SK-N-SH treated with all-trans-retinoic acid at 6 μM for 48 hours (cell line): ENCODE data around the gene GET4.

Experiments used
- ATAC-seq: fragments of 200-7000 bp; cut with Tn5 transposase; 3 replicates; pipeline ENCODE4 v1.9.1; 2020; ENCODE audit warnings: mild to moderate bottlenecking, moderate library complexity
- ARNTL ChIP-seq: fragments of 450-650 bp; formaldehyde crosslinking; IDR thresholded peaks from 2 replicates; pipeline ENCODE4 v1.5.0; 2020; ENCODE audit warnings: low read depth, mild to moderate bottlenecking, moderate library complexity, borderline replicate concordance
- BACH2 ChIP-seq: fragments of 250-450 bp; sonication (Bioruptor Pico); IDR thresholded peaks from 2 replicates; pipeline ENCODE4 v1.9.0; 2021; ENCODE audit warnings: mild to moderate bottlenecking, borderline replicate concordance
- CSDC2 ChIP-seq: fragments of 250-450 bp; sonication (Bioruptor Pico); IDR thresholded peaks from 2 replicates; pipeline ENCODE4 v1.5.0; 2020; ENCODE audit warnings: mild to moderate bottlenecking, moderate library complexity
- ESRRG ChIP-seq: fragments of 250-450 bp; sonication (Bioruptor Pico); IDR thresholded peaks from 2 replicates; pipeline ENCODE4 v1.6.1; 2021; ENCODE audit warnings: mild to moderate bottlenecking
- GLIS3 ChIP-seq: fragments of 250-450 bp; sonication (Bioruptor Pico); IDR thresholded peaks from 2 replicates; pipeline ENCODE4 v1.5.0; 2020; ENCODE audit warnings: mild to moderate bottlenecking, moderate library complexity
- ISL1 ChIP-seq: fragments of 250-450 bp; sonication (Bioruptor Pico); IDR thresholded peaks from 2 replicates; pipeline ENCODE4 v2.1.2; 2022; ENCODE audit warnings: mild to moderate bottlenecking, moderate library complexity
- OSR1 ChIP-seq: fragments of 250-450 bp; sonication (Bioruptor Pico); IDR thresholded peaks from 2 replicates; pipeline ENCODE4 v1.8.0; 2022; ENCODE audit warnings: moderate library complexity, mild to moderate bottlenecking, inconsistent platforms
- RARB ChIP-seq: fragments of 250-450 bp; sonication (Bioruptor Pico); IDR thresholded peaks from 2 replicates; pipeline ENCODE4 v1.8.0; 2021; ENCODE audit warnings: mild to moderate bottlenecking, moderate library complexity
- SNAI2 ChIP-seq: fragments of 250-450 bp; sonication (Bioruptor Pico); IDR thresholded peaks from 2 replicates; pipeline ENCODE4 v1.5.0; 2020; ENCODE audit warnings: mild to moderate bottlenecking, moderate library complexity
- TCF4 ChIP-seq: fragments of 250-450 bp; sonication (Bioruptor Pico); IDR thresholded peaks from 2 replicates; pipeline ENCODE4 v1.8.0; 2021; ENCODE audit warnings: mild to moderate bottlenecking, moderate library complexity, borderline replicate concordance
- TOX ChIP-seq: fragments of 250-450 bp; sonication (Bioruptor Pico); IDR thresholded peaks from 2 replicates; pipeline ENCODE4 v1.8.0; 2021; ENCODE audit warnings: mild to moderate bottlenecking, moderate library complexity, borderline replicate concordance
- ZC3H10 ChIP-seq: fragments of 250-450 bp; sonication (Bioruptor Pico); IDR thresholded peaks from 2 replicates; pipeline ENCODE4 v1.5.1; 2021; ENCODE audit warnings: mild to moderate bottlenecking, moderate library complexity
- ZFP3 ChIP-seq: fragments of 250-450 bp; sonication (Bioruptor Pico); IDR thresholded peaks from 2 replicates; pipeline ENCODE4 v1.5.0; 2020; ENCODE audit warnings: mild to moderate bottlenecking, moderate library complexity
- ZFP30 ChIP-seq: fragments of 450-650 bp; formaldehyde crosslinking; IDR thresholded peaks from 2 replicates; pipeline ENCODE4 v1.5.0; 2022; ENCODE audit warnings: mild to moderate bottlenecking, moderate library complexity
- ZNF565 ChIP-seq: fragments of 450-650 bp; formaldehyde crosslinking; conservative IDR thresholded peaks from 2 replicates; pipeline ENCODE4 v1.5.0; 2020; ENCODE audit warnings: low read depth, mild to moderate bottlenecking, moderate library complexity
- ZNF70 ChIP-seq: fragments of 450-650 bp; formaldehyde crosslinking; IDR thresholded peaks from 2 replicates; pipeline ENCODE4 v1.5.0; 2020; ENCODE audit warnings: mild to moderate bottlenecking, moderate library complexity
- ZNF8 ChIP-seq: fragments of 450-650 bp; formaldehyde crosslinking; IDR thresholded peaks from 2 replicates; pipeline ENCODE4 v1.5.0; 2020; ENCODE audit warnings: mild to moderate bottlenecking, moderate library complexity
- TF ChIP-seq, protein P1 (sequence below): fragments of 250-450 bp; sonication (Bioruptor Pico); IDR thresholded peaks from 2 replicates; pipeline ENCODE4 v1.5.1; 2020; ENCODE audit warnings: low read depth, mild to moderate bottlenecking, moderate library complexity
- TF ChIP-seq, protein P2 (sequence below): fragments of 250-450 bp; sonication (Bioruptor Pico); IDR thresholded peaks from 2 replicates; pipeline ENCODE4 v1.5.1; 2021; ENCODE audit warnings: mild to moderate bottlenecking, moderate library complexity
- TF ChIP-seq, protein P3 (sequence below): fragments of 250-450 bp; sonication (Bioruptor Pico); IDR thresholded peaks from 2 replicates; pipeline ENCODE4 v1.8.0; 2020; ENCODE audit warnings: mild to moderate bottlenecking, moderate library complexity, borderline replicate concordance
- TF ChIP-seq, protein P4 (sequence below): fragments of 250-450 bp; sonication (Bioruptor Pico); IDR thresholded peaks from 2 replicates; pipeline ENCODE4 v1.5.0; 2020; ENCODE audit warnings: mild to moderate bottlenecking, moderate library complexity

The GET4 gene

DNA sequence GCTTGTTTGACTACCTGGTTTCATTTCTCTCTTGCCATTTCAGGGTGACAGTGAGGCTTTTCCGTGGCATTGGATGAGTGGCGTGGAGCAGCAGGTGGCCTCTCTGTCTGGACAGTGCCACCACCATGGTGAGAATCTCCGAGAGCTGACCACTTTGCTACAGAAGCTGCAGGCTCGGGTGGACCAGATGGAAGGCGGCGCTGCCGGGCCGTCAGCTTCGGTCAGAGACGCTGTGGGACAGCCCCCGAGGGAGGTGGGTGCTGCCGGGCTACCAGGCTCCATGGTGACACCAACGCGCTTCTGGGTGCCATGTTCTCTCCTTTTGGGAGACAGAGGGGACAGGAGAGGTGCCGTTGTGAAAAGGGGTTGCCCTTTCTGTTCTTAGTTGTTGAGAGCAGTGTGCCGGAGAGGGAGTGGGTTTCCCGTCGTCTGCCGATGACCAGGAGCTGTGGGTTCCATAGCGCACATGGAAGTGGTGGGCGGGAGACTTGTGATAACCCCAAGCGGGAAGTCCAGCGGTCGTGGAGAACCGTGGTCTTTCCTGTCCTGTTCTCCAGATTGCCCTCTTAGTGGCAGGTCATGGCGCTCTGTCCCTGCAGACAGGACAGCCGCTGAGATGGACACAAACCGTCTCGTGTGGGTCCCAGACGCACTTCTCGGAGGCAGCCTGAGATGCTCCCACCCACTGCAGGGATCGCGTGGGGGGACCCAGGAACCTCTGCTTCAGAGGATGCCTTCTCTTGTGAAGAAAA lies 22.8 kb upstream of the GET4 start:
- no peak for ATAC-seq
- TF ChIP-seq SNAI2 (CRISPR knock-in tag) (no peak), ZC3H10 (no peak), ZNF565 (no peak), CSDC2 (CRISPR knock-in tag) (no peak), RARB (CRISPR knock-in tag) (no peak), ARNTL (no peak), BACH2 (CRISPR knock-in tag) (no peak), TOX (CRISPR knock-in tag) (no peak), ZFP3 (no peak), ZFP30 (CRISPR knock-in tag) (no peak), GLIS3 (no peak), ISL1 (CRISPR knock-in tag) (no peak), ESRRG (CRISPR knock-in tag) (no peak)
- TF ChIP-seq, protein P1, sequence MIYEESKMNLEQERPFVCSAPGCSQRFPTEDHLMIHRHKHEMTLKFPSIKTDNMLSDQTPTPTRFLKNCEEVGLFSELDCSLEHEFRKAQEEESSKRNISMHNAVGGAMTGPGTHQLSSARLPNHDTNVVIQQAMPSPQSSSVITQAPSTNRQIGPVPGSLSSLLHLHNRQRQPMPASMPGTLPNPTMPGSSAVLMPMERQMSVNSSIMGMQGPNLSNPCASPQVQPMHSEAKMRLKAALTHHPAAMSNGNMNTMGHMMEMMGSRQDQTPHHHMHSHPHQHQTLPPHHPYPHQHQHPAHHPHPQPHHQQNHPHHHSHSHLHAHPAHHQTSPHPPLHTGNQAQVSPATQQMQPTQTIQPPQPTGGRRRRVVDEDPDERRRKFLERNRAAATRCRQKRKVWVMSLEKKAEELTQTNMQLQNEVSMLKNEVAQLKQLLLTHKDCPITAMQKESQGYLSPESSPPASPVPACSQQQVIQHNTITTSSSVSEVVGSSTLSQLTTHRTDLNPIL (CRISPR knock-in tag), result no peak
- TF ChIP-seq, protein P2, sequence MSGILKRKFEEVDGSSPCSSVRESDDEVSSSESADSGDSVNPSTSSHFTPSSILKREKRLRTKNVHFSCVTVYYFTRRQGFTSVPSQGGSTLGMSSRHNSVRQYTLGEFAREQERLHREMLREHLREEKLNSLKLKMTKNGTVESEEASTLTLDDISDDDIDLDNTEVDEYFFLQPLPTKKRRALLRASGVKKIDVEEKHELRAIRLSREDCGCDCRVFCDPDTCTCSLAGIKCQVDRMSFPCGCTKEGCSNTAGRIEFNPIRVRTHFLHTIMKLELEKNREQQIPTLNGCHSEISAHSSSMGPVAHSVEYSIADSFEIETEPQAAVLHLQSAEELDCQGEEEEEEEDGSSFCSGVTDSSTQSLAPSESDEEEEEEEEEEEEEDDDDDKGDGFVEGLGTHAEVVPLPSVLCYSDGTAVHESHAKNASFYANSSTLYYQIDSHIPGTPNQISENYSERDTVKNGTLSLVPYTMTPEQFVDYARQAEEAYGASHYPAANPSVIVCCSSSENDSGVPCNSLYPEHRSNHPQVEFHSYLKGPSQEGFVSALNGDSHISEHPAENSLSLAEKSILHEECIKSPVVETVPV, result no peak

DNA sequence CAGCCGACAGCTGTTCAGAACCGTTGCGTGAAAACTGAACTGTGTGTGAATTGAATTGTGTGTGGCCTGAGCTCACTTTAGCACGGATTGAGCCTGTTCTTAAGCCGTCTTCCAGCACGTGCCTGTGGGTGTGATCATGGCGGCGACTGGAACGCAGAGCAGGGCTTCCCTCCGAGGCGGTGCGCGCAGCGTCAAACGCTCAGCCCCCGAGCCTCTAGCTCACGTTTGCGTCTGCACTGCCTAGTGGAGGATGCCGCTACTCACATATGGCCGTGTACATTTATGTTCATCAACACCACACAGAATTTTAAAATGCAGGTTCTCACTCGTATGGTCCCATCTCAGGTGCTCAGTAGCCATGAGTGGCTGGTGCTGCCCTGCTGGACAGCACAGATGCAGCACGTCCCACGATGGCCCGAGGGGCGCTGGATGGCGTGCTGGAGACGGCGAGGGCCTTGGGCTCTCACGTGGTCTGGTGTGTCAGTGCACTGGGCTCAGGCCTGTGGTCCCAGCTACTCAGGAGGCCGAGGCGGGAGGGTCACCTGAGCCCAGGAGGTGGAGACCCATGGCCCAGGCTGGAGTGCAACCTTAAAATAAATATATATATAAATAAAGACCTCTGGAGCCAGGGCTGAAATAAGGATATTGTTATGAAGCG lies 22.1 kb upstream of the GET4 start:
- ATAC-seq, result no peak
- TF ChIP-seq OSR1 (no peak), TCF4 (CRISPR knock-in tag) (no peak), TOX (CRISPR knock-in tag) (no peak), BACH2 (CRISPR knock-in tag) (no peak), ZNF565 (no peak), ZFP3 (no peak), ZFP30 (CRISPR knock-in tag) (no peak), RARB (CRISPR knock-in tag) (no peak), ISL1 (CRISPR knock-in tag) (no peak), CSDC2 (CRISPR knock-in tag) (no peak), GLIS3 (no peak), SNAI2 (CRISPR knock-in tag) (no peak)
- TF ChIP-seq, protein P2, result no peak
- TF ChIP-seq, protein P3, sequence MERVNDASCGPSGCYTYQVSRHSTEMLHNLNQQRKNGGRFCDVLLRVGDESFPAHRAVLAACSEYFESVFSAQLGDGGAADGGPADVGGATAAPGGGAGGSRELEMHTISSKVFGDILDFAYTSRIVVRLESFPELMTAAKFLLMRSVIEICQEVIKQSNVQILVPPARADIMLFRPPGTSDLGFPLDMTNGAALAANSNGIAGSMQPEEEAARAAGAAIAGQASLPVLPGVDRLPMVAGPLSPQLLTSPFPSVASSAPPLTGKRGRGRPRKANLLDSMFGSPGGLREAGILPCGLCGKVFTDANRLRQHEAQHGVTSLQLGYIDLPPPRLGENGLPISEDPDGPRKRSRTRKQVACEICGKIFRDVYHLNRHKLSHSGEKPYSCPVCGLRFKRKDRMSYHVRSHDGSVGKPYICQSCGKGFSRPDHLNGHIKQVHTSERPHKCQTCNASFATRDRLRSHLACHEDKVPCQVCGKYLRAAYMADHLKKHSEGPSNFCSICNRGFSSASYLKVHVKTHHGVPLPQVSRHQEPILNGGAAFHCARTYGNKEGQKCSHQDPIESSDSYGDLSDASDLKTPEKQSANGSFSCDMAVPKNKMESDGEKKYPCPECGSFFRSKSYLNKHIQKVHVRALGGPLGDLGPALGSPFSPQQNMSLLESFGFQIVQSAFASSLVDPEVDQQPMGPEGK (CRISPR knock-in tag), result no peak

DNA sequence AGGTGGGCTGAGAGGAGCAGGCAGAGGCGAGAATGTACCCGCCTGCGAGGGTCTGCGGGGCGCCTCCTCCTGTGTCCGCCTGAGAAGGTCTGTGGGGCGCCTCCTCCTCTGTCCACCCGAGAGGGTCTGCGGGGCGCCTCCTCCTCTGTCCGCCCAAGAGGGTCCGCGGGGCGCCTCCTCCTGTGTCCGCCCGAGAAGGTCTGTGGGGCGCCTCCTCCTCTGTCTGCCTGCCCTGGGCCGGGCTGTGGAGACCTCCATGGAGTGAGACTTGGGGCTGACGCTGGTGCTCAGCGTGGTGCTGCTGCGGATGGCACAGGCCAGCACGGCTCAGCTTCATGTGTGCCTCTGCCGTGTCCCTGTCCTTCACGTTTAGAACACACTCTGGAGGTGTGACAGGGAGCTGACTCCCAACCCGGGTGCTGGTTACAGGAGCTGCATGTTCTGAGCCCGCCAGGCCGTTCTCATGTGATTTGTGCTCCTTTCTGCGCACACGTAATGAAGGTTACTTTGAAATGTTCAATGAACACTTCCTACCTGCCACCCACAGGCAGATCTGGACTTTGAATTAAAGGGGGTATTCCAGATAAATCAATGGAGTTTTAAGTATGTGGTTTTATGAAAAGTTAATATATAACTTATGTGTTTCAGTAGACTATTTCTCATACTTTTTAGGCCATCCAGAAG lies 20.5 kb upstream of the GET4 start:
- TF ChIP-seq ZNF70 (CRISPR knock-in tag), result no peak
- no peak for TF ChIP-seq BACH2 (CRISPR knock-in tag)
- TF ChIP-seq, protein P3 (CRISPR knock-in tag), result no peak
- TF ChIP-seq ISL1 (CRISPR knock-in tag), result no peak
- no peak for TF ChIP-seq ZC3H10
- TF ChIP-seq ESRRG (CRISPR knock-in tag), result no peak
- no peak for TF ChIP-seq ZFP30 (CRISPR knock-in tag)
- TF ChIP-seq, protein P4, sequence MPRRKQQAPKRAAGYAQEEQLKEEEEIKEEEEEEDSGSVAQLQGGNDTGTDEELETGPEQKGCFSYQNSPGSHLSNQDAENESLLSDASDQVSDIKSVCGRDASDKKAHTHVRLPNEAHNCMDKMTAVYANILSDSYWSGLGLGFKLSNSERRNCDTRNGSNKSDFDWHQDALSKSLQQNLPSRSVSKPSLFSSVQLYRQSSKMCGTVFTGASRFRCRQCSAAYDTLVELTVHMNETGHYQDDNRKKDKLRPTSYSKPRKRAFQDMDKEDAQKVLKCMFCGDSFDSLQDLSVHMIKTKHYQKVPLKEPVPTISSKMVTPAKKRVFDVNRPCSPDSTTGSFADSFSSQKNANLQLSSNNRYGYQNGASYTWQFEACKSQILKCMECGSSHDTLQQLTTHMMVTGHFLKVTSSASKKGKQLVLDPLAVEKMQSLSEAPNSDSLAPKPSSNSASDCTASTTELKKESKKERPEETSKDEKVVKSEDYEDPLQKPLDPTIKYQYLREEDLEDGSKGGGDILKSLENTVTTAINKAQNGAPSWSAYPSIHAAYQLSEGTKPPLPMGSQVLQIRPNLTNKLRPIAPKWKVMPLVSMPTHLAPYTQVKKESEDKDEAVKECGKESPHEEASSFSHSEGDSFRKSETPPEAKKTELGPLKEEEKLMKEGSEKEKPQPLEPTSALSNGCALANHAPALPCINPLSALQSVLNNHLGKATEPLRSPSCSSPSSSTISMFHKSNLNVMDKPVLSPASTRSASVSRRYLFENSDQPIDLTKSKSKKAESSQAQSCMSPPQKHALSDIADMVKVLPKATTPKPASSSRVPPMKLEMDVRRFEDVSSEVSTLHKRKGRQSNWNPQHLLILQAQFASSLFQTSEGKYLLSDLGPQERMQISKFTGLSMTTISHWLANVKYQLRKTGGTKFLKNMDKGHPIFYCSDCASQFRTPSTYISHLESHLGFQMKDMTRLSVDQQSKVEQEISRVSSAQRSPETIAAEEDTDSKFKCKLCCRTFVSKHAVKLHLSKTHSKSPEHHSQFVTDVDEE (CRISPR knock-in tag), result no peak
- TF ChIP-seq ZNF8 (CRISPR knock-in tag), result no peak
- TF ChIP-seq ARNTL, result no peak
- TF ChIP-seq RARB (CRISPR knock-in tag), result no peak
- ATAC-seq, result no peak
